H1 (cell line): ENCODE data around the gene PREB. TPM values are rescaled to one million over a fixed set of nuclear protein-coding genes. Genes with fewer than 3 reads are reported as not detected.

Experiments
- ATF2 ChIP-seq: IDR thresholded peaks from 2 replicates; pipeline ENCODE4 v1.6.1; 2012; ENCODE audit warnings: low read length, inconsistent platforms
- ATF3 ChIP-seq: IDR thresholded peaks from 2 replicates; pipeline ENCODE4 v1.6.1; 2011; ENCODE audit warnings: low read depth, mild to moderate bottlenecking, low read length; ENCODE audit not compliant: insufficient read depth
- CHD1 ChIP-seq: IDR thresholded peaks from 2 replicates; pipeline ENCODE4 v1.6.1; 2012; ENCODE audit warnings: low read depth, low read length, improper control_type of control experiment
- CREB1 ChIP-seq: IDR thresholded peaks from 2 replicates; pipeline ENCODE4 v1.6.1; 2012; ENCODE audit warnings: inconsistent platforms
- EGR1 ChIP-seq: IDR thresholded peaks from 2 replicates; pipeline ENCODE4 v1.6.1; 2011; ENCODE audit warnings: low read depth, low read length, borderline replicate concordance
- EP300 ChIP-seq, 2 experiments: IDR thresholded peaks; 1 replicate in 1 of 2; 2 replicates in 1 of 2; pipeline ENCODE4 v1.6.1; 2011 to 2012; ENCODE audit warnings: low read depth in 2 of 2, low read length in 2 of 2, mild to moderate bottlenecking in 2 of 2, borderline replicate concordance in 1 of 2, inconsistent platforms in 1 of 2, moderate library complexity in 1 of 2
- GTF2F1 ChIP-seq: IDR thresholded peaks from 2 replicates; pipeline ENCODE4 v1.6.1; 2012; ENCODE audit warnings: low read depth, low read length, improper control_type of control experiment, borderline replicate concordance
- HDAC2 ChIP-seq, 2 experiments: fragments of 300-600 bp in 1 of 2; sonication (generic) in 1 of 2; IDR thresholded peaks; 2 replicates each; pipeline ENCODE4 v1.6.1; 2011 to 2012; ENCODE audit warnings: low read depth in 2 of 2, low read length in 2 of 2, mild to moderate bottlenecking in 2 of 2, moderate library complexity in 2 of 2, borderline replicate concordance in 1 of 2, inconsistent platforms in 1 of 2
- KDM4A ChIP-seq: IDR thresholded peaks from one replicate; pipeline ENCODE4 v1.7.1; 2012; ENCODE audit warnings: low read depth, mild to moderate bottlenecking, moderate library complexity, low read length, inconsistent platforms; ENCODE audit not compliant: severe bottlenecking
- POLR2A ChIP-seq, 2 experiments: IDR thresholded peaks; 1 replicate in 1 of 2; 2 replicates in 1 of 2; pipeline ENCODE4 v1.6.1; 2011; ENCODE audit warnings: low read depth in 2 of 2, low read length in 2 of 2, mild to moderate bottlenecking in 2 of 2; ENCODE audit errors: control extremely low read depth in 1 of 2
- POU5F1 ChIP-seq: IDR thresholded peaks from 2 replicates; pipeline ENCODE4 v1.6.1; 2011; ENCODE audit warnings: low read depth, mild to moderate bottlenecking, low read length, moderate library complexity
- SIX5 ChIP-seq: IDR thresholded peaks from 2 replicates; pipeline ENCODE4 v1.6.1; 2011; ENCODE audit warnings: mild to moderate bottlenecking, low read depth, low read length
- SP1 ChIP-seq: IDR thresholded peaks from 2 replicates; pipeline ENCODE4 v1.6.1; 2011; ENCODE audit warnings: low read depth, low read length
- TAF7 ChIP-seq: optimal IDR thresholded peaks from 2 replicates; pipeline ENCODE3; 2011; ENCODE audit warnings: low read depth, mild to moderate bottlenecking, inconsistent platforms, low read length, moderate library complexity, borderline replicate concordance
- YY1 ChIP-seq: IDR thresholded peaks from 2 replicates; pipeline ENCODE4 v1.6.1; 2011; ENCODE audit warnings: low read depth, mild to moderate bottlenecking, low read length
- polyA plus RNA-seq, 7 experiments: library from polyadenylated mRNA; depleted of rRNA in 3 of 7; stranded (reverse) in 5 of 7; unstranded in 2 of 7; fragments of >200 nt in 5 of 7; fragments of 200-250 nt in 2 of 7; gene quantifications; 1 replicate in 5 of 7; 2 replicates in 1 of 7; 4 replicates in 1 of 7; pipeline versions ENCODE4 v1.2.1 to v1.2.3, GENCODE V29; 2011 to 2013; ENCODE audit warnings: missing spikeins in 2 of 7, mixed read lengths in 2 of 7
- total RNA-seq: library from RNA; stranded (reverse); fragmentation: NEBNext Ultra II Directional; extraction: Animal tissue kit (Norgen Biotek cat#: 25700); gene quantifications from 2 replicates; pipeline ENCODE4 v1.2.1, GENCODE V29; 2021
- TF ChIP-seq, protein P1 (sequence below), 3 experiments: IDR thresholded peaks; 1 replicate in 2 of 3; 2 replicates in 1 of 3; pipeline versions ENCODE4 v1.5.1 to v1.6.1; 2011; ENCODE audit warnings: low read length in 3 of 3, mild to moderate bottlenecking in 3 of 3, inconsistent platforms in 2 of 3, low read depth in 1 of 3, moderate library complexity in 1 of 3; ENCODE audit not compliant: insufficient read depth in 1 of 3; ENCODE audit errors: control extremely low read depth in 1 of 3
- TF ChIP-seq, protein P2 (sequence below): IDR thresholded peaks from 2 replicates; pipeline ENCODE4 v1.6.1; 2011; ENCODE audit warnings: low read length, improper control_type of control experiment
- TF ChIP-seq, protein P3 (sequence below): IDR thresholded peaks from 2 replicates; pipeline ENCODE4 v1.6.1; 2012; ENCODE audit warnings: inconsistent platforms

PREB gene
- total and polyA plus RNA-seq, 2 of the 8 experiments (the other 6 are each of a cell fraction or from before 2014, with no cell fraction given), result 54.1 to 72.2 TPM

GRCh38 chr2:27086090-27086723 is 48.2 kb downstream of the PREB start (continued):
- TF ChIP-seq, protein P1, sequence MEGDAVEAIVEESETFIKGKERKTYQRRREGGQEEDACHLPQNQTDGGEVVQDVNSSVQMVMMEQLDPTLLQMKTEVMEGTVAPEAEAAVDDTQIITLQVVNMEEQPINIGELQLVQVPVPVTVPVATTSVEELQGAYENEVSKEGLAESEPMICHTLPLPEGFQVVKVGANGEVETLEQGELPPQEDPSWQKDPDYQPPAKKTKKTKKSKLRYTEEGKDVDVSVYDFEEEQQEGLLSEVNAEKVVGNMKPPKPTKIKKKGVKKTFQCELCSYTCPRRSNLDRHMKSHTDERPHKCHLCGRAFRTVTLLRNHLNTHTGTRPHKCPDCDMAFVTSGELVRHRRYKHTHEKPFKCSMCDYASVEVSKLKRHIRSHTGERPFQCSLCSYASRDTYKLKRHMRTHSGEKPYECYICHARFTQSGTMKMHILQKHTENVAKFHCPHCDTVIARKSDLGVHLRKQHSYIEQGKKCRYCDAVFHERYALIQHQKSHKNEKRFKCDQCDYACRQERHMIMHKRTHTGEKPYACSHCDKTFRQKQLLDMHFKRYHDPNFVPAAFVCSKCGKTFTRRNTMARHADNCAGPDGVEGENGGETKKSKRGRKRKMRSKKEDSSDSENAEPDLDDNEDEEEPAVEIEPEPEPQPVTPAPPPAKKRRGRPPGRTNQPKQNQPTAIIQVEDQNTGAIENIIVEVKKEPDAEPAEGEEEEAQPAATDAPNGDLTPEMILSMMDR (IDR thresholded peaks at IDR 0.05; ENCODE audit: control extremely low read depth in 1 of 3, insufficient read depth in 1 of 3, low read depth in 1 of 3, low read length in 3 of 3), result peak in 2 of 3 experiments; percentile 81 to 84; a peak in 3 of 4 replicates
- TF ChIP-seq ATF3 (peak; percentile 30; the same call in 1 of the 2 replicates), GTF2F1 (no peak), EGR1 (no peak), POLR2A (IDR thresholded peaks at IDR 0.05; ENCODE audit: control extremely low read depth in 1 of 2, low read depth in 2 of 2, low read length in 2 of 2) (peak in 1 of 2 experiments; percentile 40; a peak in 1 of 3 replicates), HDAC2 (IDR thresholded peaks at IDR 0.05; ENCODE audit: borderline replicate concordance in 1 of 2, low read depth in 2 of 2, low read length in 2 of 2) (peak; percentile 65 to 97; a peak in 3 of 4 replicates), SIX5 (no peak; the same call in 1 of the 2 replicates), CREB1 (peak; percentile 83), KDM4A (peak; percentile 68), SP1 (no peak), EP300 (IDR thresholded peaks at IDR 0.05; ENCODE audit: borderline replicate concordance in 1 of 2, low read depth in 2 of 2, low read length in 2 of 2) (peak in 1 of 2 experiments; percentile 64; a peak in 1 of 3 replicates), POU5F1 (no peak), TAF7 (peak; percentile 37), CHD1 (no peak), ATF2 (no peak), YY1 (no peak; the same call in 1 of the 2 replicates)
- TF ChIP-seq, protein P2, sequence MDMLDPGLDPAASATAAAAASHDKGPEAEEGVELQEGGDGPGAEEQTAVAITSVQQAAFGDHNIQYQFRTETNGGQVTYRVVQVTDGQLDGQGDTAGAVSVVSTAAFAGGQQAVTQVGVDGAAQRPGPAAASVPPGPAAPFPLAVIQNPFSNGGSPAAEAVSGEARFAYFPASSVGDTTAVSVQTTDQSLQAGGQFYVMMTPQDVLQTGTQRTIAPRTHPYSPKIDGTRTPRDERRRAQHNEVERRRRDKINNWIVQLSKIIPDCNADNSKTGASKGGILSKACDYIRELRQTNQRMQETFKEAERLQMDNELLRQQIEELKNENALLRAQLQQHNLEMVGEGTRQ, result peak; percentile 50; the same call in 1 of the 2 replicates
- TF ChIP-seq, protein P3, sequence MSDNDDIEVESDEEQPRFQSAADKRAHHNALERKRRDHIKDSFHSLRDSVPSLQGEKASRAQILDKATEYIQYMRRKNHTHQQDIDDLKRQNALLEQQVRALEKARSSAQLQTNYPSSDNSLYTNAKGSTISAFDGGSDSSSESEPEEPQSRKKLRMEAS, result peak; percentile 97
